Sciatic nerve (tissue), 2 donors: Measurements from ENCODE around the gene MAP4K3. TPM values are rescaled to one million over a fixed set of nuclear protein-coding genes. Genes with fewer than 3 reads are reported as not detected.

ENCODE experiments used
- ATAC-seq: fragments of 200-7000 bp; cut with Tn5 transposase; one replicate; pipeline ENCODE4 v1.9.1; 2020; ENCODE audit warnings: mild to moderate bottlenecking, moderate library complexity
- DNase-seq: peaks from one replicate; pipeline ENCODE4 v3.0.0-alpha.2; 2020; ENCODE audit warnings: low spot score
- intact Hi-C: fragments of 100-400 bp; cut with DNase I; formaldehyde crosslinking; loops from one replicate; pipeline ENCODE4 v1.14.2; 2022
- total RNA-seq: library from RNA; stranded (reverse); fragmentation: NEBNext Ultra II Directional; extraction: Animal tissue kit (Norgen Biotek cat#: 25700); gene quantifications from one replicate; pipeline ENCODE4 v1.2.1, GENCODE V29; 2021
- donor health status: DM: no; HTN: no; CAD: no.
- donor health status: DM: no; HTN: no; CAD: no.

The MAP4K3 gene
- 50.4 TPM for total RNA-seq

- ATAC-seq: peak; percentile 95
- intact Hi-C loops: loop anchor here (5.0 kb wide), 1 partner anchor 50 kb away; no protein-coding TSS in a partner anchor
- DNase-seq: peak; percentile 94
Observed at GRCh38 chr2:39436592-39437521, at the start of gene MAP4K3. TSS of gene MAP4K3 (minus strand) at chr2:39437285. CDS start at chr2:39436987, 298 bp downstream.

GRCh38 chr2:39486071-39486470, 49.0 kb upstream of the MAP4K3 start:
- DNase-seq (no peak), ATAC-seq (no peak)
- intact Hi-C loops: no loop called here

GRCh38 chr2:39484620-39485495, 47.8 kb upstream of the MAP4K3 start:
- ATAC-seq (no peak), DNase-seq (no peak)
- intact Hi-C loops: no loop called here

GRCh38 chr2:39484206-39484605, 47.1 kb upstream of the MAP4K3 start:
- no peak for ATAC-seq
- intact Hi-C loops: no loop called here
- DNase-seq: no peak

- DNase-seq: no peak
- ATAC-seq: no peak
- intact Hi-C loops: no loop called here
Observed at GRCh38 chr2:39483534-39483933, 46.4 kb upstream of the MAP4K3 start.

- intact Hi-C loops: no loop called here
Observed at GRCh38 chr2:39481611-39482010, 44.5 kb upstream of the MAP4K3 start.

GRCh38 chr2:39479696-39480095, 42.6 kb upstream of the MAP4K3 start:
- intact Hi-C loops: no loop called here
- no peak for ATAC-seq
- DNase-seq: no peak

More at GRCh38 chr2:39481611-39482010, 44.5 kb upstream of the MAP4K3 start:
- no peak for ATAC-seq
- DNase-seq: no peak

GRCh38 chr2:39479053-39479670, 42.1 kb upstream of the MAP4K3 start:
- intact Hi-C loops: no loop called here
- ATAC-seq (no peak), DNase-seq (no peak)

GRCh38 chr2:39476524-39476923, 39.4 kb upstream of the MAP4K3 start:
- intact Hi-C loops: no loop called here
- no peak for DNase-seq
- ATAC-seq: no peak

GRCh38 chr2:39475006-39475405, 37.9 kb upstream of the MAP4K3 start:
- intact Hi-C loops: no loop called here
- ATAC-seq (no peak), DNase-seq (no peak)

GRCh38 chr2:39470580-39470979, 33.5 kb upstream of the MAP4K3 start:
- DNase-seq (no peak), ATAC-seq (no peak)
- intact Hi-C loops: no loop called here

- DNase-seq (no peak), ATAC-seq (peak; percentile 59)
- intact Hi-C loops: no loop called here
Observed at GRCh38 chr2:39469807-39470206, 32.7 kb upstream of the MAP4K3 start.

- ATAC-seq: peak; percentile 63
- DNase-seq: no peak
Observed at GRCh38 chr2:39468579-39469451, 31.7 kb upstream of the MAP4K3 start.

GRCh38 chr2:39466311-39466710, 29.2 kb upstream of the MAP4K3 start:
- intact Hi-C loops: no loop called here

More at GRCh38 chr2:39468579-39469451, 31.7 kb upstream of the MAP4K3 start:
- intact Hi-C loops: no loop called here

GRCh38 chr2:39464864-39465263, 27.8 kb upstream of the MAP4K3 start:
- DNase-seq (no peak), ATAC-seq (no peak)
- intact Hi-C loops: no loop called here

More at GRCh38 chr2:39466311-39466710, 29.2 kb upstream of the MAP4K3 start:
- ATAC-seq: no peak
- DNase-seq: no peak

- intact Hi-C loops: no loop called here
- no peak for ATAC-seq
- DNase-seq: no peak
Observed at GRCh38 chr2:39455826-39456225, 18.7 kb upstream of the MAP4K3 start.

GRCh38 chr2:39452396-39452795, 15.3 kb upstream of the MAP4K3 start:
- intact Hi-C loops: no loop called here
- ATAC-seq: no peak
- DNase-seq: no peak

GRCh38 chr2:39451954-39452353, 14.9 kb upstream of the MAP4K3 start:
- no peak for DNase-seq
- no peak for ATAC-seq
- intact Hi-C loops: no loop called here
